Type B pancreatic cell (in vitro differentiated cells): ENCODE results near the gene KANK4. TPM values are rescaled to one million over a fixed set of nuclear protein-coding genes. Genes with fewer than 3 reads are reported as not detected.

Experiments used
- DNase-seq: peaks from one replicate; pipeline ENCODE4 v3.0.0; 2021; ENCODE audit warnings: mixed read lengths; ENCODE audit not compliant: unreplicated experiment; ENCODE audit errors: extremely low spot score
- H3K27ac Mint-ChIP-seq: 2 replicates; pipeline ENCODE4 v1.8.0; 2021; ENCODE audit warnings: mild to moderate bottlenecking, mixed read lengths
- H3K27me3 Mint-ChIP-seq: 2 replicates; pipeline ENCODE4 v1.8.0; 2021; ENCODE audit warnings: mixed read lengths
- H3K36me3 Mint-ChIP-seq: 2 replicates; pipeline ENCODE4 v1.8.0; 2021; ENCODE audit warnings: mixed read lengths
- H3K4me1 Mint-ChIP-seq: one replicate; pipeline ENCODE4 v1.8.0; 2021; ENCODE audit warnings: mixed read lengths; ENCODE audit not compliant: unreplicated experiment
- H3K4me3 Mint-ChIP-seq: 2 replicates; pipeline ENCODE4 v1.8.0; 2021; ENCODE audit warnings: mild to moderate bottlenecking, mixed read lengths
- H3K9me3 Mint-ChIP-seq: 2 replicates; pipeline ENCODE4 v1.8.0; 2021; ENCODE audit warnings: mixed read lengths
- total RNA-seq: library from RNA; stranded (reverse); gene quantifications from 2 replicates; pipeline ENCODE4 v1.2.1, GENCODE V29; 2021; ENCODE audit warnings: low replicate concordance
- TF ChIP-seq, protein P1 (sequence below): fragments of 200-600 bp; sonication (generic); conservative IDR thresholded peaks from 2 replicates; pipeline ENCODE4 v1.5.0; 2021; ENCODE audit warnings: antibody characterized with exemption, mild to moderate bottlenecking

The KANK4 gene
- total RNA-seq, 1 donor from 2014 or later = 11.3 TPM

DNA sequence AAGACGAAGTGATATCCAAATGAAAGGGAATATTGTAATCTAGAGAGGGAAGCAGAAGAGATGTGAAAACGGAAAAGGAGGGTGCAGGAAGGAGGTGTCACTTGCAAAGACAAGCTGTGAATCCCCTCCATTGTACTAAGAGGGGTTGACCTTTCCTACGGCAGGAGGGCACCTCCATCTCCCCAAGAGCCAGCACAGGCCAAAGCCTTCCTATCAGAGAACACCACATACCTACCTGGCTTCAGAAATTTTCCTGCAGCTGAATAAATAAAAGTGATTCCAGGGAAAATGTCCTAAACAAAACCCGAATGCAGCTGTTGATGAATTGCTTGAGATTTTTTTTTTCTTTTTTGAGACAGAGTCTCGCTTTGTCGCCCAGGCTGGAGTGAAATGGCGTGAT lies 14.3 kb downstream of the KANK4 start:
- TF ChIP-seq, protein P1, sequence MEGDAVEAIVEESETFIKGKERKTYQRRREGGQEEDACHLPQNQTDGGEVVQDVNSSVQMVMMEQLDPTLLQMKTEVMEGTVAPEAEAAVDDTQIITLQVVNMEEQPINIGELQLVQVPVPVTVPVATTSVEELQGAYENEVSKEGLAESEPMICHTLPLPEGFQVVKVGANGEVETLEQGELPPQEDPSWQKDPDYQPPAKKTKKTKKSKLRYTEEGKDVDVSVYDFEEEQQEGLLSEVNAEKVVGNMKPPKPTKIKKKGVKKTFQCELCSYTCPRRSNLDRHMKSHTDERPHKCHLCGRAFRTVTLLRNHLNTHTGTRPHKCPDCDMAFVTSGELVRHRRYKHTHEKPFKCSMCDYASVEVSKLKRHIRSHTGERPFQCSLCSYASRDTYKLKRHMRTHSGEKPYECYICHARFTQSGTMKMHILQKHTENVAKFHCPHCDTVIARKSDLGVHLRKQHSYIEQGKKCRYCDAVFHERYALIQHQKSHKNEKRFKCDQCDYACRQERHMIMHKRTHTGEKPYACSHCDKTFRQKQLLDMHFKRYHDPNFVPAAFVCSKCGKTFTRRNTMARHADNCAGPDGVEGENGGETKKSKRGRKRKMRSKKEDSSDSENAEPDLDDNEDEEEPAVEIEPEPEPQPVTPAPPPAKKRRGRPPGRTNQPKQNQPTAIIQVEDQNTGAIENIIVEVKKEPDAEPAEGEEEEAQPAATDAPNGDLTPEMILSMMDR = no peak
- Mint-ChIP-seq H3K4me1 (peaks cover 31% of the 10 kb centered on the region), H3K36me3 (peaks cover 3% of the 10 kb centered on the region), H3K4me3 (no peak overlapping the region), H3K9me3 (no peaks in the 10 kb centered on the region), H3K27ac (no peak overlapping the region), H3K27me3 (peaks cover 20% of the 10 kb centered on the region)
- DNase-seq = no peak

DNA sequence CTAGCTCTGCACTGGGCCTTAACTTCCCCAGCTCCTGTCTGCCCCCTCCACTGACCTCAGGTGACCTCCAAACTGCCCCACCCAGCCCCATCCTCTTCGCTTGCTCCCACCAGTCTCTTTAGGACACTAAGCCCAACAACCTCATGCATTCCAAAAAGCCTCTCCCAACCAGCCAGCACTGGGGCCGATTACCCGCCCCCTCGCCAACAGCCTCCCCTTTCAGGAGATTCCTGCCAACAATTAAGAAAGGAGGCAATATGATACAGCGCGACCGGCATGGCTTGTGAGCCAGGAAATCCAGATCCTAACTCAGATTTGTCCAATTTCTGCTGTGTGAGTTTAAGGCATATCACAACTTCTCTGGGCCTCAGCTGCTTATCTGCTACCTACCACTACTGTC lies 14.7 kb downstream of the KANK4 start:
- H3K4me1 Mint-ChIP-seq = peaks cover 31% of the 10 kb centered on the region
- TF ChIP-seq, protein P1 = no peak
- no peak overlapping the region for H3K27ac Mint-ChIP-seq
- peaks cover 3% of the 10 kb centered on the region for H3K36me3 Mint-ChIP-seq
- H3K4me3 Mint-ChIP-seq = no peak overlapping the region
- peaks cover 16% of the 10 kb centered on the region for H3K27me3 Mint-ChIP-seq
- no peaks in the 10 kb centered on the region for H3K9me3 Mint-ChIP-seq
- DNase-seq = no peak

DNA sequence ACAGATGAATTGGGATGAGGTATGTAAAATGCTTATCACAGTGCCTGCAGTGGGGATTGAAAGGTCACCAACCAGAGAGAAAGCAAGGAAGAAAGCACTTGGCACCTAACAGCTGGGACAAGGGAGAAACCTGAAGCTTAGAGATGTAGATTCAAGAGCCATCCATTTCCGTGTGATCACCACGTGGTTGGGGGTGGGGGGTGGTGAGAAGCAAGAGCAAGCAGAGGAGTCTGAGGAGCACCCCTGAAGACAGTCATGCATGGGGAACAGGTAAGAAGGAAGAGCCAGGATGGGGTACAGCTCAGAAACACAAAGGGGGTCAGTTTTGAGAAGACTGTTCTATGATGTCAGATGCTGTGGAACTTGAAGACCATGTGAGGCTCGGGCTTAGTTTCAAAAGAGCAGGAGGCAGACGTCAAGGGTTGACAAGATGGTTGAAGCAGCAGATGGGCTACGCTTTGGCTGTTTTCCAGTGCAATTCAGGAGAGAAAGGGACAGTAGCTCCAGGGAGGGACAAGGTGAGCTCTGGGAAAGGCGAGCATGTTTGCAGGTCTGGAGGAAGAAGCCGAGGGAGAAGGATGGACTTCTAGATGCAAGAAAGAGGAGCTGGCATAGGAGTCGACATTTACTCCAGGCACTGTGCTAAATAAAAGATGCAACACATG lies 17.4 kb downstream of the KANK4 start:
- Mint-ChIP-seq H3K9me3 (no peaks in the 10 kb centered on the region), H3K36me3 (no peaks in the 10 kb centered on the region)

DNA sequence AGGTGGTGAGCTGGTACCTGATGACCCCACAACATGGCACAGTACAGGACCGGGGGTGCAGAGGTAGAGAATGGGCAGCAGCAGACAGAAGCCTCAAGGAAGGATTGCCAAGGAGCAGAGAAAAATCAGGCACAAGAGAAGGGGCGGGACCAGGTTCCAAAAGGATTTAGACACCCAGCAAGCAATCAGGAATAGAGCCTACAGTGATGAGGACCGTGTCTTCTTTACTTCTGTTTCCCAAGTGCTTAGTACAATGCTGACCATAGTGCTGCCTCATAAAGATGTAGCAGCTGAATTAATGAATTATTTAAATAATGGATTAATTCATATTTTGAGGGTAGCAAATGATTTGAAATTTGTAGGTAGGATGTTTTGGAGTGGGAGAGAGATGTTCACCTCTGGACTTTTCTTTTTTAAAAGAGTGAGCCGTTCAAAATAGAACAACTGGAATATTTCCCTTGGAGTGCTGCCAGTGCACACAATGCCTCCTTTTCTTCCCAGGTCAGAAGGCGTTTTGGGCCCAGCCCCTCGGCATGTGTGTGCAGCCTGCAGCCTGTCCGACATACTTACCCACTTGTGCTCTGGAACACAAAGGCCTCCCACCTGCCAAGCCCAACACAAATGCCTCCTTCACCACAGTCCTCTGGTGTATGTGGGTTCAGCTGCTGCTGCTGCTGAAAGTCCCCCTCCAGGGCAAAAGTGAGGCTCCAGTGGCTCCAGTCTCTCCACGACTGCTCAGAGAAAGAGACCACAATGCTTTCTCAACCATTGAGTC lies 19.6 kb downstream of the KANK4 start:
- no peaks in the 10 kb centered on the region for H3K27me3 Mint-ChIP-seq
- H3K4me1 Mint-ChIP-seq = peaks cover 27% of the 10 kb centered on the region
- TF ChIP-seq, protein P1 = no peak
- no peaks in the 10 kb centered on the region for H3K36me3 Mint-ChIP-seq
- H3K27ac Mint-ChIP-seq = no peak overlapping the region
- DNase-seq = no peak
- no peaks in the 10 kb centered on the region for H3K9me3 Mint-ChIP-seq
- no peak overlapping the region for H3K4me3 Mint-ChIP-seq

More for the DNA sequence above, 17.4 kb downstream of the KANK4 start:
- TF ChIP-seq, protein P1 = no peak
- no peak for DNase-seq
- Mint-ChIP-seq H3K4me3 (no peak overlapping the region), H3K27me3 (peaks cover 4% of the 10 kb centered on the region), H3K4me1 (peaks cover 28% of the 10 kb centered on the region), H3K27ac (no peak overlapping the region)

DNA sequence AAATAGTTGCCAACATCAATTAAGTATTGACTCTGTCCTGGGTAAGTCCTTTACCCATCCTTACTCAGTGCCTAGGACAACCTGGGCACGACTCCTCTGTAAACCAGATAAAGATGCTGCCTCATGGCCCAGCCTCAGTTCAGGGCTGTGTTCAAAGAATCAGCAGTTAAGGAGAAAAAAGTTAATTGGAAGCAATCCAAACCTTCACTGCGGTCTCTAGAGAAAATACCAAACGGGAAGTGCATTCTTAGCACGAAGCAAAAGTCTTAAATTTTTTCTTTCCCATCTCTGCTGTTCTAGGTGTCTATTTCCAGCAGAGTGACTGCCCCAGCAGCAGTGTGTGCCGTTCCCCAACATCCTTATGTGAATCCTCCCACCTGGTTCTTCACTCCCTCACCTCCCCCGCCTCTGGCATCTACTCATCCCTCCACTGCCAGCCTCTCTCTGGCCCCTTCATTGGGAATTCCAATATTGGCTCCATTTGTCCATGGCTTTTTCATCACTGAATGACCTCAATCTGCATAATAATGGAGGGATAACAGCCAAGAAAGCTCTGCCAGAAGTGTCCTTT lies 23.2 kb downstream of the KANK4 start:
- Mint-ChIP-seq H3K27ac (no peak overlapping the region), H3K36me3 (peaks cover 4% of the 10 kb centered on the region), H3K27me3 (peaks cover 2% of the 10 kb centered on the region), H3K4me3 (no peak overlapping the region), H3K4me1 (peaks cover 24% of the 10 kb centered on the region), H3K9me3 (peaks cover 6% of the 10 kb centered on the region)
- TF ChIP-seq, protein P1 = no peak
- no peak for DNase-seq
